Measurements from ENCODE around the gene OXLD1. TPM values are rescaled to one million over a fixed set of nuclear protein-coding genes. Genes with fewer than 3 reads are reported as not detected.

Gene OXLD1
- total and polyA plus RNA-seq, 4 donors = 11.2 to 26.4 (median 19.0) TPM

GRCh38 chr17:81695801-81696200 is 29.4 kb upstream of the OXLD1 start:
- H3K9ac ChIP-seq (ENCODE audit: low read depth in 1 of 2, low read length in 2 of 2) = no peak overlapping the region
- no peak overlapping the region for H3K4me3 ChIP-seq (ENCODE audit: low read depth in 1 of 3, low read length in 3 of 3)
- 96% methylated on average over 22 of the region's 22 CpGs for WGBS
- peaks cover 18 to 86% (median 27%) of the 10 kb centered on the region in 4 donors for H3K36me3 ChIP-seq (ENCODE audit: control insufficient read depth in 4 of 4, insufficient read depth in 3 of 4, low read depth in 1 of 4, low read length in 3 of 4)
- H3K27me3 ChIP-seq (ENCODE audit: control insufficient read depth in 4 of 4, insufficient read depth in 4 of 4, low read length in 3 of 4) = no peaks in the 10 kb centered on the region
- no peak overlapping the region for H3K27ac ChIP-seq (ENCODE audit: low read depth in 1 of 2, low read length in 2 of 2)
- no peak for DNase-seq (ENCODE audit: low spot score)
- peaks cover 0 to 3% (median 2%) of the 10 kb centered on the region in 4 donors for H3K4me1 ChIP-seq (ENCODE audit: control insufficient read depth in 4 of 4, insufficient read depth in 4 of 4, low read length in 3 of 4)
- no peaks in the 10 kb centered on the region for H3K9me3 ChIP-seq (ENCODE audit: control insufficient read depth in 4 of 4, low read length in 3 of 4)
- TF ChIP-seq SP1 (IDR thresholded peaks at IDR 0.05) (no peak), RAD21 (IDR thresholded peaks at IDR 0.05) (no peak), ATF3 (IDR thresholded peaks at IDR 0.05) (no peak), HNF4G (IDR thresholded peaks at IDR 0.05) (no peak), CTCF (IDR thresholded peaks at IDR 0.05; ENCODE audit: low read depth, low read length, missing input control) (no peak), REST (IDR thresholded peaks at IDR 0.05) (no peak), TAF1 (conservative IDR thresholded peaks at IDR 0.05) (no peak), GABPA (IDR thresholded peaks at IDR 0.05 in 1 of 2, conservative IDR thresholded peaks at IDR 0.05 in 1 of 2) (no peak), NR2F2 (IDR thresholded peaks at IDR 0.05) (no peak), FOXA2 (IDR thresholded peaks at IDR 0.05) (no peak), EGR1 (IDR thresholded peaks at IDR 0.05; ENCODE audit: low read depth in 2 of 2) (no peak), ZBTB33 (IDR thresholded peaks at IDR 0.05) (no peak), RXRA (IDR thresholded peaks at IDR 0.05) (no peak), JUND (IDR thresholded peaks at IDR 0.05) (no peak), HNF4A (conservative IDR thresholded peaks at IDR 0.05) (no peak), FOXA1 (IDR thresholded peaks at IDR 0.05) (no peak), YY1 (IDR thresholded peaks at IDR 0.05) (no peak), MAX (IDR thresholded peaks at IDR 0.05) (no peak)
